GM12878 (cell line): ENCODE data around the gene CBFA2T3. TPM values are rescaled to one million over a fixed set of nuclear protein-coding genes. Genes with fewer than 3 reads are reported as not detected.

ENCODE experiments used
- ATAC-seq: fragments of 200-7000 bp; cut with Tn5 transposase; 3 replicates; pipeline ENCODE4 v1.9.1; 2020; ENCODE audit warnings: mild to moderate bottlenecking, moderate library complexity
- BruUV-seq: library from RNA; stranded (reverse); fragments of 400-500 nt; replicated peaks from 2 replicates; lab custom pipeline; 2021; lab: Mats Ljungman, UMichigan
- CTCF ChIA-PET: fragments of 300-600 bp; sonication (Branson Sonifier 250); formaldehyde crosslinking; extraction: SDS; loops from one replicate; lab custom pipeline; 2021; ENCODE audit warnings: inconsistent platforms; lab: Yijun Ruan, JAX
- POLR2A ChIA-PET: fragments of 350-600 bp; formaldehyde crosslinking; extraction: SDS; loops from one replicate; lab custom pipeline; 2021; ENCODE audit warnings: inconsistent platforms; lab: Charles Lee
- RAD21 ChIA-PET: fragments of 300-600 bp; sonication (Branson Sonifier 250); formaldehyde crosslinking; loops from one replicate; lab custom pipeline; 2023; ENCODE audit warnings: antibody characterized with exemption; ENCODE audit not compliant: unreplicated experiment; lab: Charles Lee
- SMC1A ChIA-PET: fragments of 300-600 bp; sonication (Branson Sonifier 250); formaldehyde crosslinking; loops from one replicate; lab custom pipeline; 2023; ENCODE audit not compliant: unreplicated experiment, uncharacterized antibody; lab: Charles Lee
- DNase-seq: peaks from one replicate; pipeline ENCODE4 v3.0.0-alpha.2; 2011; ENCODE audit warnings: low read depth, low spot score
- FAIRE-seq: peaks from 3 replicates; lab custom pipeline; 2011; peaks lifted over from hg19 to GRCh38; lab: Jason Lieb, UNC
- H2AFZ ChIP-seq: 2 replicates; pipeline ENCODE4 v1.6.0; 2011; ENCODE audit warnings: low read depth, low read length, control low read depth; ENCODE audit not compliant: control insufficient read depth
- H3K27ac ChIP-seq: 2 replicates; pipeline ENCODE4 v1.5.1; 2011; ENCODE audit warnings: control low read depth; ENCODE audit not compliant: control insufficient read depth, insufficient read depth
- H3K27me3 ChIP-seq, 2 experiments: replicated peaks in 1 of 2; 2 replicates each; pipeline versions ENCODE4 v1.6.0 to v1.6.1; 2011; ENCODE audit warnings: low read length in 1 of 2; ENCODE audit not compliant: control insufficient read depth in 2 of 2, insufficient read depth in 2 of 2
- H3K36me3 ChIP-seq, 2 experiments: 2 replicates each; pipeline ENCODE4 v1.5.1; 2011; ENCODE audit warnings: low read length in 1 of 2; ENCODE audit not compliant: control insufficient read depth in 2 of 2, insufficient read depth in 2 of 2
- H3K4me1 ChIP-seq: 2 replicates; pipeline ENCODE4 v1.6.1; 2011; ENCODE audit warnings: mild to moderate bottlenecking, low read length, moderate library complexity, mixed read lengths; ENCODE audit not compliant: control insufficient read depth, insufficient read depth
- H3K4me2 ChIP-seq: 2 replicates; pipeline ENCODE4 v1.6.0; 2011; ENCODE audit warnings: control low read depth; ENCODE audit not compliant: control insufficient read depth, insufficient read depth
- H3K4me3 ChIP-seq: fragments of 200-600 bp; sonication (generic); 2 replicates; pipeline ENCODE4 v1.5.1; 2016
- H3K79me2 ChIP-seq: 2 replicates; pipeline ENCODE4 v1.6.0; 2011; ENCODE audit warnings: low read length; ENCODE audit not compliant: control insufficient read depth, insufficient read depth
- H3K9ac ChIP-seq: 2 replicates; pipeline ENCODE4 v1.8.0; 2011; ENCODE audit warnings: low read length, control low read depth, mixed read lengths; ENCODE audit not compliant: control insufficient read depth, insufficient read depth
- H3K9me3 ChIP-seq: replicated peaks from 3 replicates; pipeline ENCODE4 v1.5.1; 2011; ENCODE audit warnings: mild to moderate bottlenecking, low read length; ENCODE audit not compliant: control insufficient read depth, insufficient read depth
- H4K20me1 ChIP-seq: 2 replicates; pipeline ENCODE4 v1.6.0; 2011; ENCODE audit not compliant: control insufficient read depth, insufficient read depth
- CREM ChIP-seq: IDR thresholded peaks from 2 replicates; pipeline ENCODE4 v1.6.1; 2014; ENCODE audit warnings: antibody characterized with exemption, low read depth
- E2F8 ChIP-seq: fragments of 450-650 bp; IDR thresholded peaks from 2 replicates; pipeline ENCODE4 v1.6.1; 2018; ENCODE audit warnings: mild to moderate bottlenecking, low read depth, moderate library complexity; ENCODE audit not compliant: partially characterized antibody
- HCFC1 ChIP-seq: fragments of 150-350 bp; IDR thresholded peaks from 2 replicates; pipeline ENCODE4 v1.6.1; 2014; ENCODE audit warnings: low read length
- IRF3 ChIP-seq: fragments of 450-650 bp; IDR thresholded peaks from 2 replicates; pipeline ENCODE4 v1.6.1; 2014; ENCODE audit warnings: mild to moderate bottlenecking
- KLF5 ChIP-seq: fragments of 450-650 bp; IDR thresholded peaks from 2 replicates; pipeline ENCODE4 v1.6.1; 2014; ENCODE audit warnings: mild to moderate bottlenecking; ENCODE audit not compliant: partially characterized antibody
- POU2F2 ChIP-seq: IDR thresholded peaks from 3 replicates; pipeline ENCODE4 v1.6.1; 2011; ENCODE audit warnings: low read depth, mild to moderate bottlenecking, low read length, borderline replicate concordance
- REST ChIP-seq: IDR thresholded peaks from 2 replicates; pipeline ENCODE4 v1.6.1; 2012; ENCODE audit warnings: mild to moderate bottlenecking, low read depth, low read length
- SKIL ChIP-seq: fragments of 450-650 bp; IDR thresholded peaks from 2 replicates; pipeline ENCODE4 v1.6.1; 2017; ENCODE audit warnings: mild to moderate bottlenecking, low read depth, inconsistent platforms; ENCODE audit not compliant: poor library complexity, severe bottlenecking
- ZNF592 ChIP-seq: fragments of 450-650 bp; IDR thresholded peaks from 2 replicates; pipeline ENCODE4 v1.6.1; 2017; ENCODE audit warnings: mild to moderate bottlenecking, moderate library complexity
- WGBS: methylation state at CpG from one replicate; pipeline ENCODE4 v1.1.6; 2016; ENCODE audit warnings: low lambda C conversion rate; ENCODE audit not compliant: insufficient replicate concordance, insufficient coverage; ENCODE audit errors: missing lambda C conversion rate; 5-methylcytosine and 5-hydroxymethylcytosine counted together
- in situ Hi-C: fragments of 300-500 bp; cut with MboI; formaldehyde crosslinking; loops from 9 replicates; pipeline ENCODE4 v1.14.3; 2018; ENCODE audit warnings: mixed read lengths
- intact Hi-C: fragments of 100-400 bp; cut with micrococcal nuclease; formaldehyde crosslinking; loops from one replicate; pipeline ENCODE4 v1.14.2; 2022; ENCODE audit not compliant: unreplicated experiment
- polyA plus RNA-seq, 11 experiments: library from polyadenylated mRNA; depleted of rRNA in 4 of 11; unstranded in 6 of 11; stranded (reverse) in 5 of 11; fragments of >200 nt; fragmentation: Nextera tagmentation in 4 of 11; fragmentation: Illumina TruSeq in 1 of 11; extraction: Ambion mirVana in 4 of 11; extraction: Trizol in 1 of 11; gene quantifications; 1 replicate in 1 of 11; 2 replicates in 10 of 11; pipeline versions ENCODE4 v1.2.1 to v1.2.3, GENCODE V29; 2011 to 2016; ENCODE audit warnings: inconsistent platforms in 2 of 11, missing spikeins in 2 of 11, low read depth in 1 of 11
- total RNA-seq, 4 experiments: library from RNA; depleted of rRNA in 3 of 4; stranded (reverse); fragments of >200 nt in 3 of 4; fragmentation: Illumina TruSeq in 1 of 4; extraction: Trizol in 1 of 4; gene quantifications; 2 replicates each; pipeline versions ENCODE4 v1.2.1 to v1.2.3, GENCODE V29; 2013 to 2021

CBFA2T3 gene
- total and polyA plus RNA-seq, 10 of the 15 experiments (the other 5 are each of a cell fraction or from before 2014, with no cell fraction given): 0.69 to 42.6 (median 4.5) TPM

GRCh38 chr16:88913870-88914269 is 63.1 kb downstream of the CBFA2T3 start:
- Histone ChIP-seq H3K9me3 (no peaks in the 10 kb centered on the region), H3K27me3 (no peaks in the 10 kb centered on the region), H3K4me1 (no peaks in the 10 kb centered on the region), H4K20me1 (no peaks in the 10 kb centered on the region), H3K4me3 (no peak overlapping the region), H2AFZ (no peak overlapping the region)
- WGBS: over 99% methylated on average over 13 of the region's 13 CpGs
- no TSS peak for BruUV-seq
- ChIA-PET CTCF (no interaction called here), POLR2A (no interaction called here)
- TF ChIP-seq HCFC1 (no peak), SKIL (no peak), E2F8 (no peak), IRF3 (no peak), ZNF592 (no peak), KLF5 (no peak), POU2F2 (no peak), REST (no peak), CREM (no peak)
- TF ChIP-seq, all 136 proteins: peak for 0
- DNase-seq (no peak), ATAC-seq (no peak), FAIRE-seq (no peak)
- H3K27ac ChIP-seq: no peak overlapping the region
- SMC1A ChIA-PET: no interaction called here
- RAD21 ChIA-PET: no interaction called here
- no peaks in the 10 kb centered on the region; the same call in 1 of the 2 replicates for H3K79me2 ChIP-seq
- intact Hi-C loops: no loop called here
- no peak overlapping the region for H3K9ac ChIP-seq
- H3K36me3 ChIP-seq: peaks cover 0 to 4% of the 10 kb centered on the region in 2 experiments; a peak in 3 of 4 replicates
- no peak overlapping the region for H3K4me2 ChIP-seq
- in situ Hi-C loops: no loop called here
